LHCN-M2 (cell line): ENCODE data around the gene C9orf85. TPM values are rescaled to one million over a fixed set of nuclear protein-coding genes. Genes with fewer than 3 reads are reported as not detected.
A peak's percentile ranks its signal among the peaks of the same experiment; 100 is the strongest.
"Not testable (repeated sequence)": the region's sequence is repeated elsewhere in the genome, so short reads cannot be mapped to it uniquely, and the experiment has no call there.

Experiments used
- DNase-seq: peaks from one replicate; pipeline ENCODE4 v3.0.0-alpha.2; 2012; ENCODE audit warnings: low read depth
- total RNA-seq: library from RNA; depleted of rRNA; stranded (reverse); fragments of >200 nt; gene quantifications from 2 replicates; pipeline ENCODE4 v1.2.3, GENCODE V29; 2014; rRNA removed

Gene C9orf85
- total RNA-seq, 1 experiment from 2014 or later = 19.0 TPM

DNA sequence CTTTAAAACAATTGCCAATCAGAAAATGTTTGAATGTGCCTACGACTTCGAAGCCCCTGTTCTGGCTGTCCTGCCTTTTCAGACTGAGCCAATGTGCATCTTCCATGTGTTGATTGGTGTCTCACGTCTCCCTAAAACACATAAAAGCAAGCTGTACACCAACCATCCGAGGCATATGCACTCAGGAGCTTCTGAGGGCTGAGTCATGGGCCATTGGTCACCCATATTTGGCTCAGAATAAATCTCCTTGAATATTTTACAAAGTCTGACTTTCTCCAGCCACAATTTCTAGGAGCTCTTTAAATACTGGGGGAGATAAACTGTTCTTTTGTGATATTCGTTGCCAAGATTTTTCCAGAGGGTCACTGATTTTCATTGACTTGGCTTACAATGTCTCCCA, 95.1 kb downstream of the C9orf85 start:
- DNase-seq = peak; percentile 32

DNA sequence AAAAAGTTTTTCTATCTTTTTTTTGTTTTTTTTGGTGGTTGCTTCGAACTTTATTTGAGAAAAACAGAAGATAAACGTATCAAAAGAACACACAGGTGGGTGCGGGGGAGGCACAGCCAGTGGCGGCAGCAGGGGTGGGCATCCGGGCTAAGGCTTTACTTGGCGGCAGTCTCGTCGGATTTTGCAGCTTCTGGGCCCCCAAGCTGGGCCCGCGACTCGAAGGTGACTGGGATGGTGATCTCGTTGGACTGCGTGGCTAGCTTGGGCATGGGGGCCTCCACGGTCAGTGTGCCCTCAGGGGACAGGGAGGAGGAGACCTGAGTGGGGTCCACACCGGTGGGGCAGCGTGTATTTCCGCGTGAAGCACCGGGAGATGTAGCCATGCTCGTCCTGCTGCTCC, 96.3 kb downstream of the C9orf85 start:
- DNase-seq = not testable (repeated sequence)

DNA sequence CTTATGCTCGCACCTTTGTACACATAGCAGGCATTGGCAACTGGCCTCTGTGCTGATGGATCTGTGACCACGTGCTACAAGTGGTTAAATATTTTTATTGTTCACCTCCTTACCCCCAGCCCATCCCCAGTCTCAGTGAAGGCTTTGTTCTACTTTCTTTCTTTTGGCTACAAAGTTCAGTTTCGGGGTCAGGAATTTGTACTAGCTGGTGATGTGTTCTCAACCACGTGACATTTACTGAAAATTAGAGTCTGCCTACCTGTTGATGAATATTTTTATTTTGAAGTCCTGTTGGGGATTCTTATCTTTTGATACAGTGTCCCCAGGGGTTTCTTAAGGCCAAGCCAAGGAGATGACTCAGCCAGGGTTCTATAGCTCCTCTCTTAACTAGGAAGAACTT, 101.2 kb downstream of the C9orf85 start:
- DNase-seq = no peak

DNA sequence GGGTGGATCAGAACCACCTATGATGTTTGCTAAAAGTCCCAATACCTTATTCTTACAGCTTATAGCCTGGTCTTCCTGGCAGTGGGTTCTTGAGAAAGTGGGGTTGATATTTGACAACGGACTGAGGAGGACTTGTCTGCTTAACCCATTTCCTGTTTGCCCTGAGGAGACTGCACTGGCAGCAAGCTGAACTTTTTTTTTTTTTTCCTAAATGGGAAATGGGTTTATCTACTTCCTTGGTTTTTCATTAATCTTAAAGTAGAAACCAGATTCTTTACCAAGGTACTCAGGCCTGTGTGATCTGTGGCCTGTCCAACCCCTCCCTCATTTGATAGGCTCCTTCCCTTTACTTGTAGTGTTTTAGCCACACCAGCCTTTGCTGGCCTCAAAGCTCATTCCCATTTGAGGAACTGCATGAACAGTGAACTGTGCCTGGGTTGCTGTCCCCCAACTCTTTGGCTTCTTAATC, 101.9 kb downstream of the C9orf85 start:
- DNase-seq = no peak

DNA sequence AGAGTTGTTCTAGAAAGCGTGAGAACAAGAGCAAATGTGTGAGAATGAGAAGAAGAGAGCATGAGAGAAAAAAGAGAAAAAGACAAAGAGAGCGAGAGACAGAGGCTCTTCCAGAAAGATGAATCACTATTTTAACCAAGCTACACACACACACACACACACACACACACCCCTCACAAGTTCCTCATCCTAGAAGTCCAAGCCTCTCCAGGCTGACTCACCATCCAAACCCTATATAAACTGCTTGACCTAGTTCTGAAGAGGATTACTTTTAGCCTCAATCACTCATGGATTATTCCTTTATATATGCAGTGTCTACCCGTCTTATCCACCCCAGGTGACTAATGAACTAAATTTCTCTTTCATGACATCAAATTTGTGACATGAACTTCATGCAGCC, 111.4 kb downstream of the C9orf85 start:
- DNase-seq = peak; percentile 77

Other genes starting within 250 kb of the C9orf85 start
- gene CEMIP2, start 143.1 kb upstream of the C9orf85 start, total RNA-seq = 19.8 and 25.7 TPM in 2 replicates
- gene ABHD17B, start 446 bp upstream of the C9orf85 start, total RNA-seq = 16.9 and 20.3 TPM in 2 replicates
- gene C9orf57, start 149.0 kb downstream of the C9orf85 start, total RNA-seq = not detected in 2 replicates
- gene GDA, start 237.8 kb downstream of the C9orf85 start, total RNA-seq = not detected in 2 replicates